Activated CD4-positive, alpha-beta memory T cell treated with anti-CD3 and anti-CD28 coated beads for 36 hours (primary cell): ENCODE results near the gene UGT1A7. TPM values are rescaled to one million over a fixed set of nuclear protein-coding genes. Genes with fewer than 3 reads are reported as not detected.

Experiments used
- CTCF ChIA-PET: fragments of 350-600 bp; sonication (Branson Sonifier 250); formaldehyde crosslinking; loops from one replicate; lab custom pipeline; 2021; ENCODE audit warnings: antibody characterized with exemption, inconsistent platforms; lab: Charles Lee
- POLR2A ChIA-PET: fragments of 350-600 bp; sonication (Branson Sonifier 250); formaldehyde crosslinking; loops from one replicate; lab custom pipeline; 2021; ENCODE audit warnings: antibody characterized with exemption; lab: Charles Lee
- DNase-seq: peaks from one replicate; pipeline ENCODE4 v3.0.0-alpha.2; 2020
- H3K27ac Mint-ChIP-seq: one replicate; pipeline ENCODE4 v1.8.0; 2021; ENCODE audit warnings: mixed read lengths
- H3K27me3 Mint-ChIP-seq: one replicate; pipeline ENCODE4 v1.8.0; 2021; ENCODE audit warnings: mixed read lengths
- H3K36me3 Mint-ChIP-seq: one replicate; pipeline ENCODE4 v1.8.0; 2021; ENCODE audit warnings: mixed read lengths
- H3K4me1 Mint-ChIP-seq: one replicate; pipeline ENCODE4 v1.8.0; 2021; ENCODE audit warnings: low read depth, mixed read lengths
- H3K4me3 Mint-ChIP-seq: one replicate; pipeline ENCODE4 v1.8.0; 2021; ENCODE audit warnings: mild to moderate bottlenecking, mixed read lengths
- H3K9me3 Mint-ChIP-seq: one replicate; pipeline ENCODE4 v1.8.0; 2021; ENCODE audit warnings: mixed read lengths
- intact Hi-C: fragments of 100-400 bp; cut with micrococcal nuclease; formaldehyde crosslinking; loops from one replicate; pipeline ENCODE4 v1.15.1; 2023
- total RNA-seq, 2 experiments: library from RNA; stranded (reverse); gene quantifications; one replicate each; pipeline ENCODE4 v1.2.3, GENCODE V29; 2021

Gene UGT1A7
- total RNA-seq, 2 experiments from 2014 or later = not detected

DNA sequence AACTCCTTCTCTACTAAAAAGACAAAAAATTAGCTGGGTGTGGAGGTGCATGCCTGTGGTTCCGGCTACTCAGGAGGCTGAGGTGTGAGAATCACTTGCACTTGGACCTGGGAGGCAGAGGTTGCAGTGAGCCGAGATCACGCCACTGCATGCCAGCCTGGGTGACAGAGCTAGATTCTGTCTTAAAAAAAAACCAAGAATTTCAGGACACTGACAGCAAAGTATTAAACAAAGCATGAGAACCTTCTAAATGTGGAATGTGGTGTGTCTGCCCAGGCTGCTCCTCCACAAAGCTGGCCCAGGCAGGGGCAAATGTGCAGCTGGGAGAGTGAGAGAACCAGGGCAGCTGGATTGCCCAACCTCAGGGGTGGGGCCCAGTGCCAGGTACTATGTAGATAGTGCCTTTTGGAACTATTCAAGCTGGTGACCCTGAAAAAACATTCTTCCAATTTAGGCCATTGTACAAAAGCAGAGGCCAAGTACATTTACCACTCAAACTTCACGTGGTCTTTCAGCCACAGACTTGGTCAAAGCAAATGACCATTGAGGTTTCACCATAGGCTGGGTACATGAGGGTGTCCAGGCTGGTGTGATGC lies 24.3 kb downstream of the UGT1A7 start:
- no peaks in the 10 kb centered on the region for H3K36me3 Mint-ChIP-seq
- H3K9me3 Mint-ChIP-seq = no peaks in the 10 kb centered on the region
- DNase-seq = no peak
- CTCF ChIA-PET = no interaction called here
- POLR2A ChIA-PET = no interaction called here
- H3K4me1 Mint-ChIP-seq = no peaks in the 10 kb centered on the region
- H3K27me3 Mint-ChIP-seq = peaks cover 9% of the 10 kb centered on the region
- no peak overlapping the region for H3K4me3 Mint-ChIP-seq
- H3K27ac Mint-ChIP-seq = no peak overlapping the region
- intact Hi-C loops = no loop called here

DNA sequence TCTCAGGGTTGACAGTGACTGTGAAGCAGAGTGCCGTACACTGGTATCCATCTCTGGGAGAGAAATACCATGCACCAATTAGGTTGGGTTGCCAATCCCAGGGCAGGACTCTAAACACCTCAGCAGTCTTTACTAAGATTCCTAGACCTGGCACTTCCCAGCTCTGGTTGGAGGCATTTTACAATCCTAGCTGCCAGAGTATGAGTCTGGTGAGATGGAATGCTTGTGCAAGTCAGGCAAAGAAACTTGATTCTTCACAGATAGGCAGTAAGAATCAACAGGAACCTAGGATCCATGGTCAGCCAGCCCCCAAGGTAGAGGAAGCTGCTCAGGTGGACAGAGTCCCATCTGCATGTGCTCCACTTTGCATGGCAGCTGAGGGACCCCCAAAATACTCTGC lies 25.0 kb downstream of the UGT1A7 start:
- ChIA-PET CTCF (no interaction called here), POLR2A (no interaction called here)
- intact Hi-C loops = no loop called here
- Mint-ChIP-seq H3K27ac (no peak overlapping the region), H3K4me3 (no peak overlapping the region), H3K4me1 (no peaks in the 10 kb centered on the region), H3K9me3 (no peaks in the 10 kb centered on the region), H3K36me3 (no peaks in the 10 kb centered on the region), H3K27me3 (peaks cover 12% of the 10 kb centered on the region)
- DNase-seq = no peak

DNA sequence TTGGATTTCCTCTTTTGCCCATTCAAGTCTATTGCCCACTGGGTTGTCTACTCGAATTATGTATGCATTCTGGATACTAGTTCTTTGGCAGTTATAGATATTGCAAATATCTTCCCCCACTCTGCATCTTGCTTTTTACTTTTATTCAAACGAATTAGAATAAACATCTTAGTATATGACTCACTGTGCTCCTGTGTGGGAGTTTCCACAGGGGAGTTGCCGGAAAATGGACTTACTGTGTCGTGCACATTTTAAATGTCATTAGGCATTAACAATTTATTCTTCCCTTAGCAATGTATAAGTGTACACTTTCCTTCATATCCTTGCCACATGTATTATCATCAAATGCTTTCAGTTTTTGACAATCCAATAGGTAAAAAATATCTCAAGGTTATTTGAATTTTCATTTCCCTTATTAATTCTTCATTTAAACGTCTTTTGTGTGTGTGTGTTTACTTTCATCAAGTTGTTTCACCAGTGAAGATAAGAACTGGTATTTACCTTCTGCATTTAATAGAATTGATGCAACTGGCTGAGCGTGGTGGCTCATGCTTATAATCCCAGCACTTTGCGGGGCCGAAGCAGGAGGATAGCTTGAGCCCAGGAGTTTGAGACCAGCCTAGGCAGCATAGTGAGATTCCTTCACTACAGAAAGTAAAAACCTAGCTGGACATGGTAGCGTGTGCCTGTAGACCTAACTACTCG lies 26.4 kb downstream of the UGT1A7 start:
- peaks cover 17% of the 10 kb centered on the region for H3K27me3 Mint-ChIP-seq
- no peak for DNase-seq
- H3K9me3 Mint-ChIP-seq = no peaks in the 10 kb centered on the region
- ChIA-PET CTCF (no interaction called here), POLR2A (no interaction called here)
- no peak overlapping the region for H3K4me3 Mint-ChIP-seq
- no peaks in the 10 kb centered on the region for H3K36me3 Mint-ChIP-seq
- intact Hi-C loops = no loop called here
- no peak overlapping the region for H3K27ac Mint-ChIP-seq
- H3K4me1 Mint-ChIP-seq = no peaks in the 10 kb centered on the region

DNA sequence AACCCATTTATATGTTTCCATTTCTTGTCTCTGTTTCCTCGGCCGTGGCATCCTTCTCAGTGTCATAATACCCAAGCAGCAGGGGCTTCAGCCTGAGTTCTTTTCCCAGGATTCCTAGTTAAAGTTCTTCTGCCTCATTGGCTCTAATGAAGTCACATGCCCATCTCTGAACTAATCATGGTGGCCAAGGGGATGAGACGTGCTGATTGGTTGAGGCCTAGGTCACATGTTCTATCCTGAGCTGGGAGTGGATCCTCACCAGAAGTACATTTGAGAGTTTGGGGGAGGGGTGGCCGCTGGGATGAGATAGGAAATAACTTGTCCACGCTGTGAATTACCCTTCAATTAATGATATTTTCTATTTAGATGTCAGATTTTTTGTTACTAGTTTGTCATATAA lies 27.2 kb downstream of the UGT1A7 start:
- no peak overlapping the region for H3K4me3 Mint-ChIP-seq
- ChIA-PET CTCF (no interaction called here), POLR2A (no interaction called here)
- no peaks in the 10 kb centered on the region for H3K4me1 Mint-ChIP-seq
- H3K36me3 Mint-ChIP-seq = no peaks in the 10 kb centered on the region
- no peaks in the 10 kb centered on the region for H3K9me3 Mint-ChIP-seq
- intact Hi-C loops = no loop called here
- no peak overlapping the region for H3K27ac Mint-ChIP-seq
- H3K27me3 Mint-ChIP-seq = peaks cover 23% of the 10 kb centered on the region
- no peak for DNase-seq

DNA sequence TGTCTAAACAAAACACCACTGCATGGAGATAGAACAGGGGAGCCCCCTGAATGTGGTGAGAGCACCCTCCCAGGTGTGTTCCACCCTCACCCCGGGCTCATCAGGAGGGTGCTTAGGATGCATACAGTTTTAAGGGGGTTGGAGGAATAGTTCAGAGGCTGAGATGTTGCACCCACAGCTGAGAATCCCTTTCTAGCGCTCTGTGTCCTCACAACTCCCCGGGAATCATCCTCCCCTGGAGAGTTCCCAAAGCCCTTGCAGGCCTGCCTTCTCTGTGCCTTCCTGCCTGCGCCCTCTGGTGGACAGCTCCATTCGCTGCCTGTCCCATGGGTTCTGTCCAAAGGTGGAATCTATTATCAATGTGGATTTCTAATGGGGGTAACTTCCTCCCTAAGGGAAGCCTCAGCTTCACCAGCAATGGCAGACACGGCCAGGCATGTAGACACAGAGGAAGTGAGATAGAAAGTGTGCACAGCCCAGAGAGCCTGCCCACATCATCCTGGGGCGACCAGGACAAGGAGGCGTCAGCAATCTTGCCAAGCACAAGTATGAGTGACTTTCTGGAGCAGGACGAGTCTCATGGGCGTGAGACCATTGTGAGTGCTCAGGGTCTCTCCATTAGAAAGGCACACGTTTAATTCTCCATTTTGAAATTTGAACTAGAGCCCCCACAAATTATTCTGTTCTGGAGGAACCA lies 29.8 kb downstream of the UGT1A7 start:
- H3K4me1 Mint-ChIP-seq = no peaks in the 10 kb centered on the region
- CTCF ChIA-PET = interaction anchor here (0.7 to 2.6 kb wide), 9 partner anchors 8 to 268 kb away, joined by 3 to 6 read pairs (median 3); partner anchors contain the start of gene UGT1A6
- no peaks in the 10 kb centered on the region for H3K36me3 Mint-ChIP-seq
- H3K27ac Mint-ChIP-seq = no peak overlapping the region
- peaks cover 29% of the 10 kb centered on the region for H3K27me3 Mint-ChIP-seq
- peak; percentile 75 for DNase-seq
- POLR2A ChIA-PET = no interaction called here
- H3K9me3 Mint-ChIP-seq = no peaks in the 10 kb centered on the region
- intact Hi-C loops = loop anchor here (10.0 kb wide), 1 partner anchor 307 kb away; no protein-coding TSS in a partner anchor
- no peak overlapping the region for H3K4me3 Mint-ChIP-seq

DNA sequence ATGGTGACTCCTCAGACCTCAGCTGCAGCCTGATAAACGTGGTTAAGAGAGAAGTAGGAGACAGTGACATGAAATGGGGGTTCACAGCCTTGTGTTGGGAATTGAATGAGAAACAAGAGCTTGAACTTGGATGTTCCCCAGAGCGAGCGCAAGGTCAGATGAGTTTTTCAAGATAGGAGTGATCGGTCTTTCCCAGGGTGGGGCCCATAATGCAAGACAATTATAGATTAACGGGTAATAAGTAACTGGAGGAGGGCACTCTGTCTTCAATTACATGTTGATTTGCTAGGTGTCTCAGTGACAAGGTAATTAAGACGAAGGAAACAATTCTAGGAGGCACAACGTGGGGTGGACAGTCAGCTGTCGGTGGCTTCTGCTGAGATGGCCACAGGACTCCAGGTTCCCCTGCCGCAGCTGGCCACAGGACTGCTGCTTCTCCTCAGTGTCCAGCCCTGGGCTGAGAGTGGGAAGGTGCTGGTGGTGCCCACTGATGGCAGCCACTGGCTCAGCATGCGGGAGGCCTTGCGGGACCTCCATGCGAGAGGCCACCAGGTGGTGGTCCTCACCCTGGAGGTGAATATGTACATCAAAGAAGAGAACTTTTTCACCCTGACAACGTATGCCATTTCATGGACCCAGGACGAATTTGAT lies 31.0 kb downstream of the UGT1A7 start, which contains the start of gene UGT1A5:
Gene UGT1A5 (plus strand): TSS at position 297 of the 651 bp plus-strand sequence. CDS start 85 bp downstream, at position 382.
- CTCF ChIA-PET = interaction anchor here (2.6 kb wide), 1 partner anchor 111 kb away, joined by 6 read pairs; no protein-coding TSS in a partner anchor
- Mint-ChIP-seq H3K27me3 (peaks cover 30% of the 10 kb centered on the region), H3K4me1 (no peaks in the 10 kb centered on the region), H3K36me3 (no peaks in the 10 kb centered on the region), H3K4me3 (no peak within 1 kb of the TSS), H3K9me3 (no peaks in the 10 kb centered on the region), H3K27ac (no peak within 1 kb of the TSS)
- POLR2A ChIA-PET = no interaction called here
- DNase-seq = no peak
- intact Hi-C loops = loop anchor here (10.0 kb wide), 1 partner anchor 308 kb away; no protein-coding TSS in a partner anchor

DNA sequence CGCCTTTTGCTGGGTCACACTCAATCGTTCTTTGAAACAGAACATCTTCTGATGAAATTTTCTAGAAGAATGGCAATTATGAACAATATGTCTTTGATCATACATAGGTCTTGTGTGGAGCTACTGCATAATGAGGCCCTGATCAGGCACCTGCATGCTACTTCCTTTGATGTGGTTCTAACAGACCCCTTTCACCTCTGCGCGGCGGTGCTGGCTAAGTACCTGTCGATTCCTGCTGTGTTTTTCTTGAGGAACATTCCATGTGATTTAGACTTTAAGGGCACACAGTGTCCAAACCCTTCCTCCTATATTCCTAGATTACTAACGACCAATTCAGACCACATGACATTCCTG lies 31.5 kb downstream of the UGT1A7 start:
- no peak for DNase-seq
- Mint-ChIP-seq H3K36me3 (no peaks in the 10 kb centered on the region), H3K27me3 (peaks cover 30% of the 10 kb centered on the region), H3K27ac (no peak overlapping the region), H3K4me3 (no peak overlapping the region), H3K4me1 (no peaks in the 10 kb centered on the region), H3K9me3 (no peaks in the 10 kb centered on the region)
- intact Hi-C loops = loop anchor here (10.0 kb wide), 1 partner anchor 308 kb away; no protein-coding TSS in a partner anchor
- ChIA-PET POLR2A (no interaction called here), CTCF (interaction anchor here (2.6 kb wide), 1 partner anchor 111 kb away, joined by 6 read pairs; no protein-coding TSS in a partner anchor)

DNA sequence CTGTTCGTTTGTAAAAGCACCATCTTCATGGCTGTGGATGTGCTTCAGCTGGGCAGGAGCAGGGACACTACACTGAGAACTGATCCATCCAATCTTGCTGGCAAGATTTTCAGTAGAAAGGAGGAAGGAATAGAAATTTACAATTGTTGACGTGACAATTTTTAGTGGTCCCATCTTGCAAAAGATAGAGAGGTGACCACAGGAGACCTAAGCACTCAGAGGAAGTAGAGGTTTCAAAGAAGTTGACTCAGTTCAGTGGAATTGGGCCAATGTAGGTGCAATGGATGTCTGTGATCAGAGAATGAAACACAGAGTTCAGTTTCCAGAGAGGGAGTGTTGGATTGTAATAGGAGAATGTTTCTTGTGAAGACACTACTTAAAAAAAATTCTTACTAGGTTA lies 32.4 kb downstream of the UGT1A7 start:
- no peak for DNase-seq
- intact Hi-C loops = loop anchor here (10.0 kb wide), 1 partner anchor 309 kb away; no protein-coding TSS in a partner anchor
- Mint-ChIP-seq H3K4me3 (no peak overlapping the region), H3K27me3 (peaks cover 33% of the 10 kb centered on the region), H3K9me3 (no peaks in the 10 kb centered on the region), H3K27ac (no peak overlapping the region), H3K36me3 (no peaks in the 10 kb centered on the region), H3K4me1 (no peaks in the 10 kb centered on the region)
- ChIA-PET CTCF (no interaction called here), POLR2A (no interaction called here)

DNA sequence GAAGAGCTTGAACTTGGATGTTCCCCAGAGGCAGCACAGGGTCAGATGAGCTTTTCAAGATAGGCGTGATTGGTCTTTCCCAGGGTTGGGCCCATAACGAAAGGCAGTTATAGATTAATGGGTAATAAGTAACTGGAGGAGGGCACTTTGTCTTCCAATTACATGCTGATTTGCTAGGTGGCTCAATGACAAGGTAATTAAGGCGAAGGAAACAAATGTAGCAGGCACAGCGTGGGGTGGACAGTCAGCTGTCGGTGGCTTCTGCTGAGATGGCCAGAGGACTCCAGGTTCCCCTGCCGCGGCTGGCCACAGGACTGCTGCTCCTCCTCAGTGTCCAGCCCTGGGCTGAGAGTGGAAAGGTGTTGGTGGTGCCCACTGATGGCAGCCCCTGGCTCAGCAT lies 36.9 kb downstream of the UGT1A7 start, which contains the start of gene UGT1A4:
Gene UGT1A4 (plus strand): TSS at position 185 of the 400 bp plus-strand sequence. CDS start 85 bp downstream, at position 270.
- H3K27ac Mint-ChIP-seq = no peak within 1 kb of the TSS
- no peaks in the 10 kb centered on the region for H3K4me1 Mint-ChIP-seq
- no peak for DNase-seq
- intact Hi-C loops = loop anchor here (10.0 kb wide), 1 partner anchor 314 kb away; no protein-coding TSS in a partner anchor
- peaks cover 30% of the 10 kb centered on the region for H3K27me3 Mint-ChIP-seq
- CTCF ChIA-PET = interaction anchor here (1.1 kb wide), 1 partner anchor 727 kb away, joined by 3 read pairs; no protein-coding TSS in a partner anchor
- POLR2A ChIA-PET = no interaction called here
- no peaks in the 10 kb centered on the region for H3K36me3 Mint-ChIP-seq
- H3K4me3 Mint-ChIP-seq = no peak within 1 kb of the TSS
- H3K9me3 Mint-ChIP-seq = no peaks in the 10 kb centered on the region

DNA sequence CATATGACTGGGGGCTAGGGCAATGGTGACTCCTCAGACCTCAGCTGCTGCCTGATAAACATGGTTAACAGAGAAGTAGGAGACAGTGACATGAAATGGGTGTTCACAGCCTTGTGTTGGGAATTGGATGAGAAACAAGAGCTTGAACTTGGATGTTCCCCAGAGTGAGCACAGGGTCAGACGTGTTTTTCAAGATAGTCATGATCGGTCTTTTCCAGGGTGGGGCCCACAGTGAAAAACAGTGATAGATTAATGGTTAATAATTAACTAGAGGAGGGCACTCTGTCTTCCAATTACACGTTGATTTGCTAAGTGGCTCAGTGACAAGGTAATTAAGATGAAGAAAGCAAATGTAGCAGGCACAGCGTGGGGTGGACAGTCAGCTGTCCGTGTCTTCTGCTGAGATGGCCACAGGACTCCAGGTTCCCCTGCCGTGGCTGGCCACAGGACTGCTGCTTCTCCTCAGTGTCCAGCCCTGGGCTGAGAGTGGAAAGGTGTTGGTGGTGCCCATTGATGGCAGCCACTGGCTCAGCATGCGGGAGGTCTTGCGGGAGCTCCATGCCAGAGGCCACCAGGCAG lies 47.1 kb downstream of the UGT1A7 start, which contains the start of gene UGT1A3:
Gene UGT1A3 (plus strand): TSS at position 320 of the 579 bp plus-strand sequence. CDS start 85 bp downstream, at position 405.
- POLR2A ChIA-PET = no interaction called here
- Mint-ChIP-seq H3K27ac (no peak within 1 kb of the TSS), H3K9me3 (no peaks in the 10 kb centered on the region), H3K4me1 (no peaks in the 10 kb centered on the region), H3K27me3 (peaks cover 16% of the 10 kb centered on the region), H3K4me3 (no peak within 1 kb of the TSS), H3K36me3 (no peaks in the 10 kb centered on the region)
- CTCF ChIA-PET = interaction anchor here (1.0 kb wide), 1 partner anchor 17 kb away, joined by 3 read pairs; no protein-coding TSS in a partner anchor
- no peak for DNase-seq
- intact Hi-C loops = no loop called here
